Stimulated activated CD8-positive, alpha-beta memory T cell treated with anti-CD3 and anti-CD28 coated beads, Interleukin-7, amount 100 ng/mL, for 24 hours (primary cell): ENCODE measurements around the gene NKX3-2.
"Not testable (repeated sequence)": the region's sequence is repeated elsewhere in the genome, so short reads cannot be mapped to it uniquely, and the experiment has no call there.

ENCODE experiments used
- DNase-seq: peaks from one replicate; pipeline ENCODE4 v3.0.0-alpha.2; 2020; ENCODE audit warnings: low read depth

The NKX3-2 gene

GRCh38 chr4:13543839-13544605 lies at the start of gene NKX3-2:
Gene NKX3-2, minus strand, starts transcription at chr4:13544508. Its CDS starts 94 bp downstream, at chr4:13544414.
- DNase-seq = no peak

- no peak for DNase-seq
Observed at GRCh38 chr4:13592220-13592619, 47.9 kb upstream of the NKX3-2 start.

GRCh38 chr4:13590766-13591165 lies 46.5 kb upstream of the NKX3-2 start:
- no peak for DNase-seq

GRCh38 chr4:13588954-13589353 lies 44.6 kb upstream of the NKX3-2 start:
- DNase-seq = no peak

- DNase-seq = no peak
Observed at GRCh38 chr4:13584481-13584880, 40.2 kb upstream of the NKX3-2 start.

- DNase-seq = no peak
Observed at GRCh38 chr4:13580036-13580435, 35.7 kb upstream of the NKX3-2 start.

GRCh38 chr4:13577660-13578059 lies 33.4 kb upstream of the NKX3-2 start:
- DNase-seq = no peak

- DNase-seq = no peak
Observed at GRCh38 chr4:13570916-13571315, 26.6 kb upstream of the NKX3-2 start.

- no peak for DNase-seq
Observed at GRCh38 chr4:13567125-13567524, 22.8 kb upstream of the NKX3-2 start.

- DNase-seq = no peak
Observed at GRCh38 chr4:13562876-13563275, 18.6 kb upstream of the NKX3-2 start.

- no peak for DNase-seq
Observed at GRCh38 chr4:13561673-13562072, 17.4 kb upstream of the NKX3-2 start.

GRCh38 chr4:13560111-13560510 lies 15.8 kb upstream of the NKX3-2 start:
- DNase-seq = not testable (repeated sequence)

- no peak for DNase-seq
Observed at GRCh38 chr4:13559413-13559812, 15.1 kb upstream of the NKX3-2 start.

GRCh38 chr4:13558881-13559280 lies 14.6 kb upstream of the NKX3-2 start:
- no peak for DNase-seq

- no peak for DNase-seq
Observed at GRCh38 chr4:13555325-13555724, 11.0 kb upstream of the NKX3-2 start.

- DNase-seq = no peak
Observed at GRCh38 chr4:13553081-13553480, 8.8 kb upstream of the NKX3-2 start.

GRCh38 chr4:13548984-13549546 lies 4.8 kb upstream of the NKX3-2 start:
- peak; percentile 86 for DNase-seq

GRCh38 chr4:13548059-13548983 lies 4.0 kb upstream of the NKX3-2 start:
- no peak for DNase-seq

- DNase-seq = no peak
Observed at GRCh38 chr4:13547485-13548041, 3.3 kb upstream of the NKX3-2 start.

- no peak for DNase-seq
Observed at GRCh38 chr4:13546941-13547484, 2.7 kb upstream of the NKX3-2 start.

GRCh38 chr4:13546142-13546940 lies 2.0 kb upstream of the NKX3-2 start:
- DNase-seq = no peak
